Measurements from ENCODE around the gene SLAMF9.
"Not testable (repeated sequence)": the region's sequence is repeated elsewhere in the genome, so short reads cannot be mapped to it uniquely, and the experiment has no call there.

The SLAMF9 gene

GRCh38 chr1:159906960-159907359 is 47.1 kb downstream of the SLAMF9 start:
- Mint-ChIP-seq H3K4me1 (ENCODE audit: low read depth) (peaks cover 25% of the 10 kb centered on the region), H3K36me3 (ENCODE audit: low read depth) (no peaks in the 10 kb centered on the region), H3K4me3 (no peak overlapping the region), H3K27me3 (no peaks in the 10 kb centered on the region), H3K9me3 (no peaks in the 10 kb centered on the region), H3K27ac (no peak overlapping the region)
- no peak for DNase-seq

GRCh38 chr1:159904036-159904435 is 50.0 kb downstream of the SLAMF9 start:
- H3K36me3 Mint-ChIP-seq (ENCODE audit: low read depth); H3K27me3 Mint-ChIP-seq; H3K9me3 Mint-ChIP-seq; H3K4me3 Mint-ChIP-seq; H3K27ac Mint-ChIP-seq; DNase-seq; H3K4me1 Mint-ChIP-seq (ENCODE audit: low read depth): not testable (repeated sequence)

GRCh38 chr1:159902541-159902940 is 51.5 kb downstream of the SLAMF9 start:
- Mint-ChIP-seq H3K27ac (no peak overlapping the region), H3K9me3 (no peaks in the 10 kb centered on the region), H3K4me1 (ENCODE audit: low read depth) (no peaks in the 10 kb centered on the region), H3K36me3 (ENCODE audit: low read depth) (no peaks in the 10 kb centered on the region), H3K27me3 (no peaks in the 10 kb centered on the region), H3K4me3 (no peak overlapping the region)
- no peak for DNase-seq

All from activated T-cell treated with anti-CD3 and anti-CD28 coated beads, Interleukin-2, amount 50 U/mL, for 24 hours (primary cell).